ENCODE data around the gene DENND1A.

DENND1A gene

DNA sequence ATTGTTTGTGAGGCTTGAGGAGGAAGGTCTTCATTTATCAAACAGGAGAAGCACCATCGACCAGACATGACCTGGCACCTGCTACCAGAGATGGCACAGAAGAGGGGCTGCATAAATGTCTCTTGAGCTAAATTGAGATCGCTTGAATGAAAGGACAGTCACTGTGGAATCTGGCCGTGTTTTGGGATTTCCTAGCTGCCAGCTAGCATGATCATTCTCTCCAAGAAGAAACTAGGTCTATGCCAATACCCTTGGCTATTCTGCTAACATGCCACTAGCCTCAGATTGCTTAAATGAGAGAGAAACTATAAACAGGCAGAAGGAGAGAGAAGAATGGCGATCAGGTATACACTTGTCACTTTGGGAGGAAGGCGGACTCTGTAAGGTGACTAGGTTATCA is 324.6 kb downstream of the DENND1A start:
- DNase-seq, result no peak

DNA sequence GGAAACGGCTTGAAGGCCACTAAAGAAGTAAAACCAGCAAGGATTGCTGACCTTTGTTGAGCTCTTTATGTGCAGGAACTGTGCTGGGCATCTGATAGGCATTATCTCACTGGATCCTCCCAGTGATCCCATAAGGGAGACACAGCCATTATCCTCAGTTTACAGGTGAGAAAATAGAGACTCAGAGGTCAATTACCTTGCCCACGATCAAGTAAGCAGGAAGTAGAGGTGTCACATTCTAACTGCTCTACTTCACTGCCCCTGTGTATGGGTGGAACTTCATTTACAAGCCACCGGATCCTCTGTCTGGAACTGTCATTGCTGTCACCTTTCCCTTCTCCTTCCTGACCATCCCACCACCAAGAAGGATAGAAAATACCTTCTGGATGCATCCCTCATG is 325.1 kb downstream of the DENND1A start:
- no peak for DNase-seq

DNA sequence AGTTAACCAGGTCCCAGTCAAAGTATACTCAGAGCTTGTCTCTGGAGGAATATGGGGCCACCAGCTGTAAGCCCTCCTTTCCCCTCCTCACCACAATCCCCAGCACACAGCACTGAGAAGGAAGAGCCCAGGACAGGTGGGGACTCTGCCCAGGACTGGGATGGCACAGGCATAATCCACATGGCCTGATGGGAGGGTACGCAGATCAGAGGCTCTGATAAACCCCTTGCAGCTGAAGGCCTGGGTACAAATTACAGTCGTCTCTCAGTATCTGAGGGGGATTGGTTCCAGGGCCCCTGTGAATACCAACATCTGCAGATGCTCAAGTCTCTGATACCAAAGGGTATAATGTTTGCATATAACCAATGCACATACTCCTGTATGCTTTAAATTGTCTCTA is 328.1 kb downstream of the DENND1A start:
- no peak for DNase-seq

DNA sequence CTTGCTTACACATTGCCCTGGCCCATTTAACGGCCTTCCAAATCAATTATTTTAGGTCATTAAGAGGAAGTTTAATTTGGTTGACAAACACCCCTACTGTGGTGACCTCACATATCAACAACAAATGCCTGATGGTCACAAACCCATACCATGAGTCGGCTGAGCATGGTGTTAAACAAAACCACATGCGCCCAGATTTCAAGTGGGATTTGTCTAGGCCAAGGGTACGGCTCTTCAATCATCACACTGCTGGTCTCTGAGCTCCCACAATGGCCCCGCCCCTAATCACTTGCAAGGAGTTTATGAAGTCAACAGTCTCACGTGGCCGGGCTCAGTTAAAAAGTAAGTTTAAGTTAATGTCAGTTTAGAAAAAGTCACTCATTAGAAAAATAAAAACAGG is 330.1 kb downstream of the DENND1A start:
- DNase-seq, result no peak

DNA sequence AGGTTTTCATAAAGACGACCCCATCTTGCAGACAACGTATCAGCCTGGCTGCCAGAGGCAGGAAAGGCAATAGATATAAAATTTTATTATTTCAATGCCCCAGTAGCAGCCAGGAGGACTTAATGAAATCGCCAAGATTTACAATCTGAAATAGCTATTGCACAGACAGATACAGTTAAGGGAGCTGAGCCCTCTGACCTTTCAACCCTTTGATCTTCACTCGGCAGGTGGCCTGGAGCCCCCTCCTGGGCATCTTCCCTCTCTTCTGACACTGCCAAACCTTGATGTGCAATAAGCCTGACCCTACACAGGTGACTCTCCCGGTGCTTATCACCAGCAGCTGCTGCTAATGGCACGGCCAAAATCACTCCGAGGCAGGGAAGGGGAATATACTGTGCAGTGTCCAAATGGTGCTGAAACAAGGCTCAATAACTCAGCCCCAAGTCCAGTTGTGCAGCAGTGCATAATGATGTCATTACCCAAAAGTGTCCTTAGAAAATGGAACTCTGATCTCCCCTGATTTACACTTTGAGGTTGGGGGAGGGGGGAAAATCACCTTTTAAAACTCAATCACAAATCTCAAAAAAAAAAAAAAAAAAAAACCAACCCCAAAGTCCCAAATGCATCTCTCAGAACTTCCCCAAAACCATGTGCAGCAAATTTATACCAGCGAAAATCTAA is 331.9 kb downstream of the DENND1A start:
- DNase-seq, result peak; percentile 45

DNA sequence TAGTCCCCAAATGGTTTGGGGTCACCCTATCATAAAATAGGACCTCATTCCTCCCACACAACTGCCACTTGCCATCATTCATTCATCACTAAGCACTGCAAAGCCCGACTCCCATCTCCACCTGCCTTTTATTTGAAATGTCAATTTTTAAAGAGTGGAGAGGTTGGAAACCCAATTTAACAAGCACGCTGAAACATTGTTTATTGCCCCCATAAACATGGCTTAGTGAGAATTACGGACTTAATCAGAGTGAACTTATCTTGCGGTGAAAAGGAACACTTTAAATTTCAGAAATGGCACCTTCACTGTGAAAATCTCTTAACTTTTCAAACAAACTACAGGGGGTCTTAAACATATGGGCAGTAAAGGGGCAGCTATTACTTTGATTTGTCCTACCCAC is 332.9 kb downstream of the DENND1A start:
- no peak for DNase-seq

DNA sequence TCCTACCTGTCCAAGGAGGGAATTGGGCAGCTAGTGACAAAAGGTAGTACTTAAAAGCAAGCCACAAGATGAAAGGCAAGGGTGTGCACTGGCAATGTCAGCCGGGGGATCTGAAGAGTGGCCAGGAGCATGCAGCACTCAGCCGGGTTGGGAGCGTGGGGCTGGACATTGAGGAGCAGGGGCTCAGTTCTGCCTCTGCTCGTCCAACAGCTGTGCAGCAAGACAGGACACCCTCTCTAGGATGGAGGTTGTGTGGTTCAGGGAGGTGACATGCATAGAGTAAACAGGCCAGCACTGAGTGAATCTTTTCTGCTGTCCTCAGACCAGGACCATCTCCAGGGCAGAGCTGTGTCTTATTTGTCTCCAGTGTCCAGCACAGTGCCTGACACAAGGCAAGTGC is 338.6 kb downstream of the DENND1A start:
- DNase-seq, result no peak

DNA sequence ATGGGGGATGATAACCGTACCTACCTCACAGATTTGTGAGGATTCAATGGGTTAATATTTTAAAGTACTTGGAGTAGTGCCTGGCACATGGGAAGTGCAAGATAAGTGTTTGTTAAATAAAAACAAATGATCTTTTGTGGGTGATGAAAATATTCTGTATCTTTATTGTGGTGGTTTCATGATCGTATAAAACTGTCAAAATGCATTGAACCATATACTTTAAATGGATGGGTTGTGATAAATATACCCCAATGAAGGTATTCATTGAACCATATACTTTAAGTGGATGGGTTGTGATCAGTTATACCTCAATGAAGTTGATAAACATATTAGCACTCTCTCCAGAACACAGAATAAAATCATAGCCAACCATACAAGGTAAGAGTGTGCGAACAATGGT is 339.4 kb downstream of the DENND1A start:
- no peak for DNase-seq

DNA sequence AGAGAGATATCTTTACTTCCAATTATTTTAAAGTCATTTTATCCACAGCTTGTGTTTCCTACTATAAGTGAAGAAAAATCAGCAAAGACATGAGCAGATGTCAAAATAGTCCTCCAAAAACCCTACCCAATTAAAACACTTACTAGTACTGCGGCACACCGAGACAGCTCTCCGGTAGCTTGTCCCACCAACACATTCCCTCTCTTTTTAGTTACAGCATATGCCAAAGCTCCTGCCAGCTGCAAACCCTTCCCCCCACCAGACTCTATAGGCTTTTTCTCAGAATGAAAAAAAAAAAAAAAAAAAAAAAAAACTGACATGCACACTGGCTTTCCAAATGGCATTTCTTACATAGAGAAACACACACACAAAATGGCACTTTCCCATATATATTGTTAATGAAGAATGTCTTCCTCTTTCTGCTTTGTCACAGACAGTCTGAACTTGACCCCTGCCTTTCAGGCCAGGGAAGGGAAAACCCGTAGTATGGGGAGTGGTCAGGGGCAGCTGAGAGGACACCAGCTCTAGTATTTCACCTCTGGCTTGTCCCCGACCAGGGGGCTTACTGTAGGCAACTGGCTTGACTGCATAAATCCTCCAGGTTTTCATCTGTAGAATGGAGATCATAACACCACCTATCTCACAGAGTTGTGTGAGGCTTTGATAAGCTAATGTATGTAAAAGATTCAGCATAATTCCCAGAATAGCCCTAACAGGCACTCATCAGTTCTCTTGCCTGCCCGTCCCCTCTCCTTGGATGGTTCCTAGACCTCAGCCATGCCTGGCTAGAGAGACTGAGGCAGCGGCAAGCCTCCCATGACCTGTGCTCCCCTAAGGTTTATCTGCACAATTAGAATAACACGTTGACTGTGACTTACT is 340.3 kb downstream of the DENND1A start:
- no peak for DNase-seq

DNA sequence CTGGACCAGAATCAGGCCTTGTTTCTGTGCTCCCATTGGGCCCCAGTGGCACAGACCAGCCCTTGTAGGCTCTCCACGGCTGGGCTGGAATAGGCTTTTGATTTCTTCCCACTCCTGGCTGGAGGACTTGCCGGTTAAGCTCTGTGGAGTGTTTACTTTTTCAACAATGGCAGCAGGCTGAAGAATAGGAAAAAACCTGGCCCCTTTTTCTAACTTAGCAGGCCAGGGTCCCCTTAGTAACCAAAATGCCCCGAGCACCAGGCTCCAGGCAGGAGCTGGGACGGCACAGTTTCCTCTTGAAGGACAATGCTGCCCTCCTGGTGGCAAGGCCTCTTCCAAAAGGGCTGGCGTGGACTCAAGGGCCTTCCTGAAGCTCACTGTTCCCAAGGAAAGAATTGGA is 343.7 kb downstream of the DENND1A start:
- peak; percentile 92 for DNase-seq

DNA sequence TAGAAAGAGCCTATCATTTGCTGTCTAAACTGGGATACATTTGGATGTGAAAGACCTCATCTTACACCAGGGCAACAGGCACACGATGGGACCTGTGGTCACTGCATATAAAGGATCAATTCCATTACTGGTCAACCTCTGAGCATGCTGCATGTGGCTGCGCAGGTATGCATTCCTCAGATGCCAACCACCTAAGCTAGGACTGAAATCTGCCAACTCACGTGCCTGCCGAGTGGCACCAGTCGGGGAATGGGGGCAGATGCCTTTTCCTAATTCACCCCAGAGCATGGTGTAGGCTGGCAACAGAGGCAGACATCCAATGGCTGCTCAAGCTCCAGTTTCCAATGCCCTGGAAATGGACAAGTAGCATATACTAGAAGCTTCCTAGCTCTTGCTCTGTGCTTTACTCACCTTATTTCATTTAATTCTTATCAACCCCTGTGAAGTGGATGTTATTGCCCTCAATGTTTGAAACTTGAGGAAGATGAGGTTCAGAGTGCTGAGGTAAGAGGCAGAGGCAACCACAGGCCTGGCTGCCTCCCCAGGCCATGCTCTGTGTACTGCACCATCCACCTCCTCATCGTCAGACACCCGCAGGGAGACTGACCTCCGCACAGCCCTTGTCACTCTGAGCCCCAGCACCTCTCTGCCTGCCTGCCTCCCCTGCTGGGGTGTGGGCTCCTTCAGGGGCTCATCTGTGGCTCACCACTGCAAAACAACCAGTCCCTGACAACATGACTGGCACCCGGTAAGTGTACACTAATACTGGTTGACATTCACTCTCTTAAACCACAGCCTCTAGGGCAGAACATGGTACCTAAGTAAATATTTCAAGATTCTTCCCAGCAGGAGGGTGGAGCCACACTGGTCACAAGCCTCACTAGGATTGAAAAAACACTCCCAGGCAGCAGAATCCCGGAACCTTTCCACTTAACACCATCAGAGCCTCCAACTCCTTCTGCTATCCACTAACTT is 345.4 kb downstream of the DENND1A start:
- DNase-seq, result peak; percentile 25

DNA sequence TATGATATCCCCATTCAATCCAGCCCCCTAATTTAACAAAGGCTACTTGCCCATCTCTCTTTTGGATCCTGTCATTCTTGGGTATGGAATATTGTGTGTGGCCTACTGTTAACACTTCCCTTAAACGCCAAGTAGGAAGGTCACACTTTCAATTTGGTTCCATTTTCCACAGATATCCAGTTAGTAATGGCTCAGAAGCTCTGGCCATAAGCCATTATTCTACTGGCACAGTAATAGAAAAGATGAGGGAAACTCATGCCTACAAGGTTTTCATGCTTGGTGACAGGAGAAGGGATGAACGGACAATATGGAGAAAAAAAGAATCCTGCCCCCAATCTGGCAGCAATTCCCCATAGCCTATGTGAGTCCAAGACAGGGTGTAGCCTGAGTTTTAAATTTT is 346.3 kb downstream of the DENND1A start:
- no peak for DNase-seq

DNA sequence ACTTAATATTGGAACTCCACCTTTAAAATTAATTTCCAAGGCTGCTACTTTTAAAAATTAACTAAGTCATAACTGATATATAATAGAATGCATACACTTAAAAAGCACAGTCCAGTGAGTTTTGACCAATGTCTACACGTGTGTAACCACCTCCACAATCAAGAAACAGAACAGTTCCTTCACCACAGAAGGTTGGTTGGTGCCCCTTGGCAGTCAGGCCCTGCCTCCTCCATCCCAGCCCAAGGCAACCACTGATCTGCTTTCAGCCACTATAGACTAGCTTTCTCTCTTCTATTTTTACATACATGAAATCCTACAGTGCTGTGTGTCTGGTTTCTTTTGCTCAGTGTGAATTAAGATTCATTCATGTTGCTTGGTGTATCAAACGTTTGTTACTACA is 358.7 kb downstream of the DENND1A start:
- no peak for DNase-seq

DNA sequence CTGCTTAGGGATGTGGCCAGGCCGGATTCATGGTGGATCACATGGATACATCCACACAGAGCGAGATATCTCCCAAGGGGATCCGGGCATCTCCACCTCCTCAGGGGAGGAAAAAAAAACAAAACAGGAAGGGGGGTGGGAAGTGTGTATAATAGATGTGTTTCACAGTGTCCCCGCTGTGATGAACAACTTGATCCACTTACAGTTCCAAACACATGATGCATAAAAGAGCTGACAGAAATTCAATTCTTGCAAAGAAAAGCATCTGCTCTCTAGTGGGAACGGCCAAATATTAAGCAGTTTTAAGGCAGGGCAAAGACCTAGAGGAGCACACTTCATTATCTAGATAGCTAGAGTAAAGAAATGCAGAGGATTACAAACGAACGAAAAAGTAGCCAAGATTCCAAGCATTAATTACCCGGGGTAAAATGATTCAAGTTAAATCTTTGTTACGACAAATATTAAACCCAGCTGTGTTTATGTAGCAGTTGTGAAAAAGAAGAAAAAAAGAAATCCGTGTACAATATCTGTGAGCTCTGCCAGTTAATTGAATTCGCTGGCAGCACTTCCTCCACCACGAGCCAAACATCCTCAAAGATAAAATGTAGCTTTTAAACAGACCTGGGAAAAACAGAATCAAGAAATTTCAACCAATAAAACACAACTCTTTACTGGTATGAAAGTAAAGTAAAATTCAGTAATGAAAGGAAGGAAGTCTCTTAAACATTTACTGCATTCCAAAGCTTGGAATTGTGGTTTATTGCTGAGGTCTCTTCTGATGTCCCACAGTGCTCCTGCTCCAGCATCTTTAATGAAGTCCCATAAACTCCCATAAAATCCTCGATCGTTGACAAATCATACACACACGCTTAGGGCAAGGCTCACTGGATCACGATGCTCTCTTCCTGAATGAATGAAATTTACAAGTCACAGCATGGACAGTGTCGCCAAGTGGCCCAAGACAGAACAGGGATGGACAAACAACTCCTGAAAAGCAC is 360.9 kb downstream of the DENND1A start:
- peak; percentile 53 for DNase-seq

DNA sequence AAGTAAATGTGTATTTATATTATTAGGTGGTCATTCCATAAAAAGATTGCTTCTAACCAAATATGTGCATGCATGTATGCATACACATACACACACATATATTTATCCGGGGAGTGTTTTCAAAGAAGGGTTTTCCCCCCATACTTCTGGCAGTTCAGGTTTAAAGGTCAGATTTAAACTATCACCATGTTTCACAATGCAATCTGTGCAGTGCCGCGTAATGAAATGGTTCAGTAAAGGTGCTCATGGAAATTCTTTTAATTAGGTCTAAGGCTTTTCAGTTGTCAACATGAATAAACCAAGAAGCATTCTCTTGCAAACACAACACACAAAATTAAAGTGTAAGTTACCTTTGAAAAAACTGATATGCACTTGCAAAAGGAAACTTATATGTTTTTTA is 362.9 kb downstream of the DENND1A start:
- DNase-seq, result no peak

DNA sequence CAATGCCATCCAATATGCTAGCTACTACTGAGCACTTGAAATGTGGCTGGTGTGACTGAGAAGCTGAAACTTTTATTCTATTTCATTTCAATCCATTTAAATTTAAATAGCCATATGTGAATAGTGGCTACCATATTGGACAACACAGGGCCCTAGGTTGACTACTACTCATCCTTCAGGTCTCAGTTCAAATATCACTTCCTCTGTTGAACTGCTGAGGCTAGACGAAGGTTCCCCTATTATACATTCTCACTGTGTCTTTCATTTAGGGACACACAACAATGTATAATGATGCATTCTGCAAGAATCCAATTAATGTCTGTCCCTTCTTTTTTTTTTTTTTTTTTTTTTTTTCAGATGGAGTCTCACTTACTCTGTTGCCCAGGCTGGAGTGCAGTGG is 365.3 kb downstream of the DENND1A start:
- no peak for DNase-seq

DNA sequence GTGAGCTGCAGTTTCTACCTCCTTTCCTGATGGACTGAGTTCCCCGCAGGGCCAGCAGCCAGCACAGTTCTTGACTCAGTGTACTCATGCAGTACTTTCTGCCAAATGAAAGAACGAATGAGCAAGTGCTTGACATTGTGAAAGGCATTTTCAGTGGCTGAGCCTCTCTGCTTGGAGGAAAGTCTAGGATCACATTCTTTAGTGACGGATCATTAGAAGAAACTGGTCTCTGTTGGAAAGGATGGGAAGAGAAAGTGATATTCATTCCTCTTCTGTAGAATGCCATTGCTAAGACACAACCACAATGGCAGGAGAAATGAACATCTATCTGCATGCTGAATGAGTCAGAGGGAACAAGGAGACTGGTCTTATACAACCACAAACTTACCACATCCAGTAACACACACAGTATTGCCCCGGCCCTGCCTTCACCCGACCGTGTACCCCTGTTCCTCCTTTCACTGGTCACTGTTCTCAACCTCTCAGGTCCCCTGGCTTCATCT is 367.0 kb downstream of the DENND1A start:
- DNase-seq, result no peak

DNA sequence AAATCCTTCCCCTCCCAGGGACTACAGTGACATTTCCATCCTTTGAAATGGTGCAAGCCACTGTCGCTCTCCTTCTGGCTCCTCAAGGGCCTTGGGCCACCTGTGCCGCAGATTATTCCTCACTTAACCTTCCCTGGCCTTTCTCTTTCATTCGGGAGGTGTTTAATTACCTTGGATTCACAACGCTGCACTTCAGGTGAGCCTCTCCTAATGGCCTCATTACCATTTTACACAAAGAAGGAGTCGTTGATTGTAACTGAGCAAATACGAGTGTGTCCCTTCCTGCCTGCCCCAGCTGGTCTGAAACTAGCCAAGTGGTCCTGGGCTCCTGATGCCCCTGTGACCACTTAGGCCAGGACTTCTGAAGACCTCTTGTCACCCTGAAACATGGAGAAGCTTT is 368.9 kb downstream of the DENND1A start:
- peak; percentile 71 for DNase-seq

DNA sequence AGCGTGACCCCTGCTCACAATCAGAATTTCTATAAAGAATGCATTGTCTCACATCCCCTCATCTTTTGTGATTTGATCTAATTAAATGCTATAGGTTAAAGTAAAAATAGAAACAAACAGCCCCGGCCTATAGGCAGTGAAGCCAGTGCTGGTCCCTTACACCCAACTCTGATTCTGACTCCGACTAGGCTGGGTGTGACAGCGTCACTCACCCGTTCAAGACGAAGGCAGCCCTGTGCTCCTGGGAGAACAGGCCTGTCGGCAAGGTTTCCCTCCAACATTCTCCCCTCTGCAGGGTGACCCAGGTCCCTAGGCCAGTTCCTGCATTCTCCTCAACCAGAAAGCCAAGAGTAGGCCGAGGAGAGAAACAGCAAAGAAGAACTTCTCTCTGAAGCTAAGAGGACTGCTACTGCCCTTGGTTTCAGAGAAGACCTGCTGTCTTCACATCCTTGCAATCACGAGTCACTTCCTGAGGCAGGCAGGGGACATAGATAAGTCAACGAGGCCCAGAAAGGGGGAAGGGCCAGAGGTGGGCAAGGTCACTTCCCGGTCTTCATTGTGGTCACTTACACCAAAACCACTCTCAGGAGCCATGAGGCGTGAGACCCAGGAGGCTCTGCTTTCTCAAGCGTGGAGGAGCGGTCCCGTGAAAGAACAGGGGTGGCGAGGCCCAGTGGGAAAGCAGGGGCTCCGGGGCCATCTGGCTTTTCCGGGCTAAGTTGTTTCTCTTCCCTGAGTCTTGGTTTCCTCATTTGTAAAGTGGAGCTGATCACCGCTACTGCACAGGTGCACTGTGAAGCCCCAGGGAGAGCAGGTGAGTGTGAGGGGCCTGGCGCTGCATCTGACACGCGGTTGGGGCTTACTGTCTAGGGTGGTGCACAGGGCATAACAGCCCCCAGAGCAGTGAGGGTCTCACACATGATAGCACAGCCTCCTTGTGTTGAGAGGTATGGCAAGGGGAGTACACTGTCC is 373.2 kb downstream of the DENND1A start:
- DNase-seq, result no peak

DNA sequence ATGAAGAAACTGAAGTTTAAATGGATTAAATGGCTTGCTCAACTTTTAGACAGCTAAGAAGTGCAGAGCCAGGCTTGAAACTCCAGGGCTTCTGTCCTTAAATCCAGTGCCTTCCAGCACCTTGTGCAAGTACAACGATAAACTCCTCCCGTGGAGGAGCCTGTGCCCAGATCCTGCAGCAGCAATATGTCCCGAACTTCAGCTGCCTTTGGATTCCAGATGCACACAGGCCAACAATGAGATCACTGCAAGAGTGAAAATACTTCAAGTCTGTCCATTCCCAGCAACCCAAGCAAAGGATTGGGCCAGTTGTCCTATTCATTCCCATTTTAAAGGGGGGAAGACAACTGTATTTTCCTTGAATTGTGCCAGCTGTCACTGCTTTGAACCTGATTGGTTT is 374.3 kb downstream of the DENND1A start:
- no peak for DNase-seq

DNA sequence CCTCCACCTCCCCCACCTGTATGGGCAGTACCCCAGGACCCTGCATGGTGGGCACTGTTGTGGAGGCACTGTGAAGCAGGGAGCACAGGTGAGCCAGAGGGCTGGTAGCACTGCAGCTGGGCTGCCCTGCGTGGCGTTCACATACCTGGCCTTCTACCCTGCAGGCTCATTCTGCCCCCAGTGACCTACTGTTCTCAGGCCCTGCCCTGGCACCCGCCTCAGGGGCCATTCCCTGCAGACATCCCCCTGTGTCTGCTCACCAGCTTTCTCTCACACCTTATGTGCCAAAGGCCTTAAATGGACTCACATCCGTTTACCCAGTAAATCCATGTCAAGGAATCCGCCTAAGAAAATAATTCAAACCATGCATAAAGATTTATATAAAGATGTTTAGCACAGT is 377.4 kb downstream of the DENND1A start:
- DNase-seq, result no peak
